ENCODE results near the gene CIRBP.
"Not testable (repeated sequence)": the region's sequence is repeated elsewhere in the genome, so short reads cannot be mapped to it uniquely, and the experiment has no call there.

The CIRBP gene

GRCh38 chr19:1305354-1305753, 36.2 kb downstream of the CIRBP start:
- DNase-seq (ENCODE audit: insufficient read length, low spot score); FAIRE-seq: not testable (repeated sequence)

- FAIRE-seq = no peak
Observed at GRCh38 chr19:1307320-1307719, 38.2 kb downstream of the CIRBP start.

GRCh38 chr19:1307755-1308303, 38.7 kb downstream of the CIRBP start:
- DNase-seq (ENCODE audit: insufficient read length, low spot score) = no peak

More at GRCh38 chr19:1307320-1307719, 38.2 kb downstream of the CIRBP start:
- no peak for DNase-seq (ENCODE audit: insufficient read length, low spot score)

GRCh38 chr19:1308718-1309117, 39.6 kb downstream of the CIRBP start:
- DNase-seq (ENCODE audit: insufficient read length, low spot score) = no peak
- no peak for FAIRE-seq

More at GRCh38 chr19:1307755-1308303, 38.7 kb downstream of the CIRBP start:
- FAIRE-seq = no peak

GRCh38 chr19:1309977-1310852, 41.1 kb downstream of the CIRBP start:
- DNase-seq (ENCODE audit: insufficient read length, low spot score) = no peak

GRCh38 chr19:1310853-1311180, 41.7 kb downstream of the CIRBP start:
- no peak for DNase-seq (ENCODE audit: insufficient read length, low spot score)
- no peak for FAIRE-seq

More at GRCh38 chr19:1309977-1310852, 41.1 kb downstream of the CIRBP start:
- no peak for FAIRE-seq

- FAIRE-seq (no peak), DNase-seq (ENCODE audit: insufficient read length, low spot score) (no peak)
Observed at GRCh38 chr19:1311543-1312091, 42.5 kb downstream of the CIRBP start.

GRCh38 chr19:1312767-1313694, 43.9 kb downstream of the CIRBP start:
- no peak for DNase-seq (ENCODE audit: insufficient read length, low spot score)

GRCh38 chr19:1313695-1314613, 44.8 kb downstream of the CIRBP start:
- no peak for DNase-seq (ENCODE audit: insufficient read length, low spot score)
- no peak for FAIRE-seq

More at GRCh38 chr19:1312767-1313694, 43.9 kb downstream of the CIRBP start:
- no peak for FAIRE-seq

- DNase-seq (ENCODE audit: insufficient read length, low spot score) (peak; percentile 86), FAIRE-seq (no peak)
Observed at GRCh38 chr19:1315470-1316166, 46.5 kb downstream of the CIRBP start.

- FAIRE-seq = no peak
- no peak for DNase-seq (ENCODE audit: insufficient read length, low spot score)
Observed at GRCh38 chr19:1316466-1316865, 47.3 kb downstream of the CIRBP start.

GRCh38 chr19:1317274-1318003, 48.3 kb downstream of the CIRBP start:
- DNase-seq (ENCODE audit: insufficient read length, low spot score) (no peak), FAIRE-seq (no peak)

GRCh38 chr19:1318678-1319471, 49.7 kb downstream of the CIRBP start:
- FAIRE-seq = no peak
- DNase-seq (ENCODE audit: insufficient read length, low spot score) = no peak

GRCh38 chr19:1320282-1320650, 51.1 kb downstream of the CIRBP start:
- DNase-seq (ENCODE audit: insufficient read length, low spot score); FAIRE-seq: not testable (repeated sequence)

GRCh38 chr19:1321539-1321938, 52.4 kb downstream of the CIRBP start:
- DNase-seq (ENCODE audit: insufficient read length, low spot score) (no peak), FAIRE-seq (no peak)

- DNase-seq (ENCODE audit: insufficient read length, low spot score) (no peak), FAIRE-seq (no peak)
Observed at GRCh38 chr19:1322198-1322981, 53.3 kb downstream of the CIRBP start.

- DNase-seq (ENCODE audit: insufficient read length, low spot score) (no peak), FAIRE-seq (no peak)
Observed at GRCh38 chr19:1324249-1324805, 55.2 kb downstream of the CIRBP start.
